Stimulated activated CD4-positive, alpha-beta T cell treated with anti-CD3 and anti-CD28 coated beads, Interleukin-1b, Interleukin-23, amount 100 ng/mL, for 1 hour (primary cell): ENCODE results near the gene ELP6.
"Not testable (repeated sequence)": the region's sequence is repeated elsewhere in the genome, so short reads cannot be mapped to it uniquely, and the experiment has no call there.

Experiments used
- DNase-seq, 2 donors: peaks; one replicate each; pipeline ENCODE4 v3.0.0-alpha.2; 2020; ENCODE audit warnings: low read depth in 2 of 2

The ELP6 gene

GRCh38 chr3:47464588-47464987 is 48.9 kb downstream of the ELP6 start:
- DNase-seq, result no peak

GRCh38 chr3:47459534-47460085 is 53.9 kb downstream of the ELP6 start:
- DNase-seq, result not testable (repeated sequence)

- DNase-seq, result no peak
Observed at GRCh38 chr3:47456984-47457383, 56.5 kb downstream of the ELP6 start.

GRCh38 chr3:47455806-47456452 is 57.6 kb downstream of the ELP6 start:
- no peak for DNase-seq

GRCh38 chr3:47452453-47453215 is 60.9 kb downstream of the ELP6 start:
- DNase-seq, result no peak
